ENCODE measurements around the gene GDE1.
"Not testable (repeated sequence)": the region's sequence is repeated elsewhere in the genome, so short reads cannot be mapped to it uniquely, and the experiment has no call there.

Gene GDE1, protein sequence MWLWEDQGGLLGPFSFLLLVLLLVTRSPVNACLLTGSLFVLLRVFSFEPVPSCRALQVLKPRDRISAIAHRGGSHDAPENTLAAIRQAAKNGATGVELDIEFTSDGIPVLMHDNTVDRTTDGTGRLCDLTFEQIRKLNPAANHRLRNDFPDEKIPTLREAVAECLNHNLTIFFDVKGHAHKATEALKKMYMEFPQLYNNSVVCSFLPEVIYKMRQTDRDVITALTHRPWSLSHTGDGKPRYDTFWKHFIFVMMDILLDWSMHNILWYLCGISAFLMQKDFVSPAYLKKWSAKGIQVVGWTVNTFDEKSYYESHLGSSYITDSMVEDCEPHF

DNA sequence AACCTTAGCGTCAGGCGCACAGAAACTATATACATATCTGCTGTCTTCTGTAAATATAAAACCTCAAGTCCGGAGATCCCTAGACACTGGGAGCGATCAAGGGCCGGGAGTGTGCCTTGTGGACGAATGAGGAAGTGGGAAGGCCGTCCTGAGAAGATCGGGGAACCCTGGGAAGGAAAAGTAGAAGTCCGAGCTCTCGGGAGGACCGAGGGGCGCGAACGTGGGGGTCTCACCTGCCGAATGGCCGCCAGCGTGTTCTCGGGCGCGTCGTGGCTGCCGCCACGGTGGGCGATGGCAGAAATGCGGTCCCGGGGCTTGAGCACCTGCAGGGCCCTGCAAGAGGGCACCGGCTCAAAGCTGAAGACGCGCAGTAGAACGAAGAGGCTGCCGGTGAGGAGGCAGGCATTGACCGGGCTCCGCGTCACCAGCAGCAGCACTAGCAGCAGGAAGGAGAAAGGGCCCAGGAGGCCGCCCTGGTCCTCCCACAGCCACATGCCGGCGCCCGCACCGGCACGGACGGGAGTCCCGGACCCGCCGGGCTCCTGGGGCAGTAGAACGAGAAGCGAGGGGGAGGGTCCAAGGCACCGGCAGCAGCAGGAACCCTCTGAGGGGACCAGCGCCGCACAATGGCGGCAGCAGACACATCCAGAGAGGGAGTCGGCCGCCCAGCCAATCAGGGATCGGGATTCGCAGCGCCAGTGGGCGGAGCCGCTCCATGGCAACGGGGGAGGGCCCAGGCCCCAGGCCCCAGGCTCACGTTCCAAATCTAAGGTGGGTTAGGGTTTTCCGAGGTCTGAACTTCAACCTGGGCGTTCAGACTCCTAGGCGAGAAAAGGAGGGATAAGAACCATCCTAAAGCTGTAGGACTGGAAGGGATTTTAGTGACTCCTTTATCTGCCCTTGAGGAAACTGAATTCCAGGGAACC, at the start of gene GDE1:
TSS of gene GDE1 (minus strand) at position 628 of the 926 bp plus-strand sequence. CDS start at position 494, 134 bp downstream.
- peak; percentile 95 for DNase-seq

- DNase-seq: no peak
These were observed 45.7 kb upstream of the GDE1 start for GRCh38 chr16:19567560-19567959.

DNA sequence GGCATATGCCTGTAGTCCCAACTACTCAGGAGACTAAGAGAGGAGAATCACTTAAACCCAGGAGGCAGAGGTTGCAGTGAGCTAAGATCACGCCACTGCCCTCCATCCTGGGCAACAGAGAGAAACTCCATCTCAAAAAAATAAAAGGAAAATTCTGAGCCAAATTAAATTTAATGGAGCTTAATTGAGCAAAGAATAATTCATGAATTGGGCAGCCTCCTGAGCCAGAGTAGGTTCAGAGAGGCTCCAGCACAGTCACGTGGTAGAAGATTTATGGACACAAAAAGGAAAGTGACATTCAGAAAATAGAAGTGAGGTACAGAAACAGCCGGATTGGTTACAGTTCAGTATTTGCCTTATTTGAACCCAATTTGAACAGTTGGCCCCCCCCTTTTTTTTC, 44.5 kb upstream of the GDE1 start:
- no peak for DNase-seq

- DNase-seq: no peak
These were observed 41.5 kb upstream of the GDE1 start for GRCh38 chr16:19563377-19563776.

DNA sequence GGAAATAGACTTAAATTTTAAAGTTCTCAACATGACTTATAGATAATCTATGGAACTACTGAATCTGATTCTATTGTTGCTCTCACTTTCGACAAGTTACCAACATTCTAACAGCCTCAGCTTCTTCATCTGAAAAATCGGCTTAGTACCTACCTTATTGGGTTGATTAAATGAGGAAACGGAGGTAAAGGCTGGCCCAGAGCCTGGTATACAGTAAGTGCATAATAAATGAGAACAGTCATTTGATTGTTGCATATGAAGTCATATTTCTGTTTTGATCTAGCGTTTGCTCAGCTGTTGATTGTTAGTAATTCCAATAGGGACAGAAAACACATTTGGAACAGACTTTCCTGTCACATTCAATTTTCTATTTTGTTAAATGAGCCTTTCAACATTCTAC, 38.2 kb upstream of the GDE1 start:
- DNase-seq: no peak

- peak; percentile 64 for DNase-seq
These were observed 37.5 kb upstream of the GDE1 start for GRCh38 chr16:19559242-19559910.

GRCh38 chr16:19555938-19556771, 34.3 kb upstream of the GDE1 start:
- DNase-seq: peak; percentile 44

DNA sequence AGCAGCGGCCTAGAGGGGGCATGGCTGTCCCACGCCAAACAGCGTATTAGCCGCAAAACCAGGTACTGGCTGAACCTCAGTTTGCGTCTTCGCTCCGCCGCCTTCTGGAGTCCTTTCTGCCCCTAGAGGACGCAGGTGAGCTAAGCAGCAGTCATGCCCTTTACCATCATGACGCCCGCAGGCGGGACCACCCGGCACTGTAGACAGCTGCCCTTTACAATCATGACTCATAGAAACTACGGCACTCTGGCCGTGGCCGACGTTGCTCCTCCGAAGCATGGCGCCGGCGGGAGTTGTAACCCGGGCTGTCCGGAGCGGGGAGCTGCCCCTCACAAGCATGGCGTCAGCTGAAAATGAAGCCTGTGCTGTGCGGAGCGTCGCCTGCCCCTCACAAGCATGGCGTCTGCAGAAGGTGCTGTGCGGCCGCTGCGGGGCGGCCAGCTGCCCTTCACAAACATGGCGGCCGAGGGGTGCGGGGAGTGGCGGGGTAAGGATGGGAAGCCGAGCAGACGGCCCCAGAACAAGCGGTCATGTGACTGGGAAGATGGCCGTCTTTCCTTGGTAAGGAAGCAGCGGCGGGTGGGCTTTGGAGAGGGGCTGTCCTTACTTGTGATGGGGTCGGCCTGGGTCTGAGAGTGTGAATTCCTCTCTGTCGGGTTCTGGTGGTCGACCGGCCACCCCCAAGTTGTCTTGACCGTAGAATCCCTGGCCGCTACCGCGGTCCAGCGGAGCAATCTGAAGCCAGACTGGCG, 33.5 kb upstream of the GDE1 start, which contains the start of gene VPS35L:
TSS of gene VPS35L (plus strand) at position 518 of the 752 bp plus-strand sequence. CDS start at position 545, 27 bp downstream.
- peak; percentile 97 for DNase-seq

GRCh38 chr16:19549673-19550072, 27.8 kb upstream of the GDE1 start:
- DNase-seq: no peak

DNA sequence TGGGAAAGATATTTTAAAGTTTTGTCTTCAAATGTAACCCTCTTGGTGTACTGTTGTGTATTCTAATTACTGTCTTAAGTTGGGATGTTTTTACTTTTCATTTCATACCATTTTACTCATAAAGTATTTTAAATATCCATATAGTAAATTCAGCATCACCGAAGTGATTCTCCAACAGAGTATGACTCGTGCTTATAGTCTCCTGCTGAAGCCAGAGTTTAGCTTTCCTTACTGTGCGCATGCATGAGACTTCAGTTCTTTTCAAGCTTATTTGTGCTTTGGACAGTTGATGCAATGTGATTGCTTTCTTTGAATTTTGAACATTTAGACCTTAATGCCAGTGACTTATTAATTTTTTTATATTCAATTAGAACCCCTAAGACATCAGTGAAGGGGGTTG, 26.2 kb upstream of the GDE1 start:
- no peak for DNase-seq

- DNase-seq: not testable (repeated sequence)
These were observed 21.5 kb upstream of the GDE1 start for GRCh38 chr16:19543278-19543996.

- peak; percentile 98 for DNase-seq
These were observed 20.4 kb upstream of the GDE1 start for GRCh38 chr16:19542138-19542821.

DNA sequence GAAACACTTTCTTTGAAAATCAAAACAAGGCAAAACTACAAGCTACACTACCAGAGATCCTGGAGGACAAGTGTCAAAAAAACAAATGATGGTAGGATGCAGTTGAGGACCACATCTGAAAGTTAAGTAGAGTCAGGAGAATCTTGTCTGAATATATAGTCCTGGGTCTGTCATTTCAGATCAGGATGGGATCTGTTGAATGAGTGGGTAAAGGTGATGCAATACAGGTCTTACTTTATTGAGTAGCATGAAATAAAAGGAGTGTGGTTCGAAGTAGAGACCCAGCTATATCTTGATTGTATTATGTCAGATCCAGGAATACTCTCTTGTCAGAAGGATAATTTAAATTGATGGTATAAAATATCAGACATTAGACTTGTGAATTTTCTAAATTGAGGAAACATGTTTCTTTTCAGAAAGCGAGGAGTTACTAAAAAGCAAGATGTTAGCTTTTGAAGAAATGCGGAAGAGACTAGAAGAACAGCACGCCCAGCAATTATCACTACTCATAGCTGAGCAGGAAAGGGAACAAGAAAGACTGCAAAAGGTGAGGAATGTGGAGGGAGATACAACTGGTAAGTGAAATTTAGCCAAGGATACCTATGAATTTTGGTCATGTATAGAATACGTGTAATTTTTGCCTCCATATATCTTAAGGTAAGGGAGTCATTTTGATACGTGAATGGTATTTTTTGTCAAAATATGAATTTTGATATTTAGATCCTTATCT, 18.5 kb upstream of the GDE1 start:
- DNase-seq: no peak

- no peak for DNase-seq
These were observed 10.7 kb upstream of the GDE1 start for GRCh38 chr16:19532601-19533000.

DNA sequence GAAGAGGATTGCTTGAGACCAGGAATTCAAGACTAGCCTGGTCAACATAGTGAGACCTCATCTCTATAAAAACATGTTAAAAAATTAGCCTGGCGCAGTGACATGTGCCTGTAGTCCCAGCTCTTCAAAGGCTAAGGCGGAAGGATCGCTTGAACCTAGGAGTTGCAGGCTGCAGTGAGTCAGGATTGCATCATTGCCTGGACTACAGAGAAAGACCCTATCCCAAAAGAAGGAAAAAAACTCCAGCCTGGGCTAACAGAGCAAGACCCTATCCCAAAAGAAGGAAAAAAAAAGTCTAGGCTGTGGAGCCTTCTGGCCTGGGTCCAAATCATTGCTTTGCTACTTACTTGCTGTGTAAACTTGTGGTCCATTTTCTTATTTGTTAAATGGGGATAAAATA, 6.8 kb upstream of the GDE1 start:
- DNase-seq: no peak

DNA sequence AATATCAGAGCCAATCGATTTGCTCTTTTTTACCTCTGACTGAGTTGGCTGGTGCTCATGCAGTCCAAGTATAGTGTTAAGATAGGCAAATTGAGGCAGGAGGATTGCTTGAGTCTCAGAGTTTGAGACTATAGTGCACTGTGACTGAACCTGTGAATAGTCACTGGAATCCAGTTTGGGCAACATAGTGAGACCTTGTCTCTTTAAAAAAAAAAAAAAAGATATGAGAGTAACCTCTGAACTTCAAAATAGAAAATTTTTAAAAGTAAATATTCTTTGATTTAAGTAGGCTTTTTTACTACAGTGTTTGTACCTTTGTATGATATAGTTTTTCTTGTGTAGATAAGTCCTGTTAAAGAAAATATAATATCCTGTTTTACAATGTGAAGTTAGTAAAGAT, 5.3 kb upstream of the GDE1 start:
- no peak for DNase-seq

GRCh38 chr16:19525385-19525723, 3.5 kb upstream of the GDE1 start:
- no peak for DNase-seq

GRCh38 chr16:19524616-19525384, 2.9 kb upstream of the GDE1 start:
- peak; percentile 15 for DNase-seq

DNA sequence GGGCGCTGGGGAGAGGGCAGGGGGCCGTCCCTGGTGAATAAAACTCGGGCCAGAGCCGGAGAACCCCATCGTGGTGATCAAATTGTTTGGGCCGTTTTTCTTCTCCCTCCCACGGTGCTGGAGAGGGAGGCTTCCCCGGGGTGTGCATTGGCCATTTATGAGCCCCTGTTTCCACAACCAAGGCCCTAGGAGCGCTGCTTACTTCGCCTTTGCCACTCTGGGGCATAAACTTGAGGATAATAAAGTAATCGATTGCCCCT, 2.4 kb upstream of the GDE1 start:
- DNase-seq: no peak

Measured in NCI-H2171 treated with DMSO at 0.1 percent for 48 hours (cell line).